Muscle of back (tissue), 11 donors: Measurements from ENCODE around the gene MTHFR. TPM values are rescaled to one million over a fixed set of nuclear protein-coding genes. Genes with fewer than 3 reads are reported as not detected.

Experiments used
- DNase-seq, 3 donors: peaks; one replicate each; pipeline versions ENCODE4 v3.0.0 to v3.0.0-alpha.2; 2013
- polyA plus RNA-seq, 10 donors: library from polyadenylated mRNA; unstranded; fragments of 120-200 nt; gene quantifications; one replicate each; pipeline ENCODE4 v1.2.1, GENCODE V29; 2013; ENCODE audit not compliant: insufficient read length in 10 of 10

Gene MTHFR
- polyA plus RNA-seq, 10 donors: 22.4 to 45.2 (median 35.8) TPM

GRCh38 chr1:11799896-11800295 lies 5.9 kb downstream of the MTHFR start:
- no peak for DNase-seq

- no peak for DNase-seq
These were observed 6.7 kb downstream of the MTHFR start for GRCh38 chr1:11799099-11799498.

- DNase-seq: peak in 1 of 3 donors; percentile 36
These were observed 8.1 kb downstream of the MTHFR start for GRCh38 chr1:11797525-11798216.

- DNase-seq: peak in 1 of 3 donors; percentile 55
These were observed 9.5 kb downstream of the MTHFR start for GRCh38 chr1:11796036-11796828.

- DNase-seq: no peak
These were observed 10.4 kb downstream of the MTHFR start for GRCh38 chr1:11795238-11795890.

GRCh38 chr1:11794446-11795237 lies 11.1 kb downstream of the MTHFR start:
- DNase-seq: no peak

GRCh38 chr1:11793819-11794218 lies 11.9 kb downstream of the MTHFR start:
- no peak for DNase-seq

- no peak for DNase-seq
These were observed 13.7 kb downstream of the MTHFR start for GRCh38 chr1:11792106-11792505.

GRCh38 chr1:11790880-11791715 lies 14.7 kb downstream of the MTHFR start:
- peak; percentile 79 to 86 (median 79) for DNase-seq

- DNase-seq: peak in 1 of 3 donors; percentile 20
These were observed 15.5 kb downstream of the MTHFR start for GRCh38 chr1:11790101-11790879.

GRCh38 chr1:11789126-11790067 lies 16.4 kb downstream of the MTHFR start:
- peak in 1 of 3 donors; percentile 36 for DNase-seq

- DNase-seq: no peak
These were observed 17.2 kb downstream of the MTHFR start for GRCh38 chr1:11788549-11789053.

GRCh38 chr1:11787804-11788436 lies 17.8 kb downstream of the MTHFR start:
- peak in 1 of 3 donors; percentile 15 for DNase-seq

GRCh38 chr1:11787251-11787803 lies 18.4 kb downstream of the MTHFR start:
- DNase-seq: peak in 2 of 3 donors; percentile 36 to 52

GRCh38 chr1:11786168-11786567 lies 19.6 kb downstream of the MTHFR start:
- DNase-seq: no peak

GRCh38 chr1:11784993-11785769 lies 20.6 kb downstream of the MTHFR start:
- peak in 2 of 3 donors; percentile 52 to 76 for DNase-seq
